OCI-LY7 (cell line): ENCODE results near the gene PEX10.

Source experiments
- EZH2phosphoT487 ChIP-seq: fragments of 200-600 bp; sonication (generic); IDR thresholded peaks from 2 replicates; pipeline ENCODE4 v1.6.1; 2018; ENCODE audit warnings: low read depth, borderline replicate concordance, mild to moderate bottlenecking, mixed run types, antibody characterized with exemption, low read length, moderate library complexity, mixed read lengths
- TF ChIP-seq, protein P1 (sequence below): fragments of 200-600 bp; sonication (generic); conservative IDR thresholded peaks from 2 replicates; pipeline ENCODE4 v1.5.1; 2014; ENCODE audit warnings: mild to moderate bottlenecking, antibody characterized with exemption, low read length, moderate library complexity, mixed read lengths

DNA sequence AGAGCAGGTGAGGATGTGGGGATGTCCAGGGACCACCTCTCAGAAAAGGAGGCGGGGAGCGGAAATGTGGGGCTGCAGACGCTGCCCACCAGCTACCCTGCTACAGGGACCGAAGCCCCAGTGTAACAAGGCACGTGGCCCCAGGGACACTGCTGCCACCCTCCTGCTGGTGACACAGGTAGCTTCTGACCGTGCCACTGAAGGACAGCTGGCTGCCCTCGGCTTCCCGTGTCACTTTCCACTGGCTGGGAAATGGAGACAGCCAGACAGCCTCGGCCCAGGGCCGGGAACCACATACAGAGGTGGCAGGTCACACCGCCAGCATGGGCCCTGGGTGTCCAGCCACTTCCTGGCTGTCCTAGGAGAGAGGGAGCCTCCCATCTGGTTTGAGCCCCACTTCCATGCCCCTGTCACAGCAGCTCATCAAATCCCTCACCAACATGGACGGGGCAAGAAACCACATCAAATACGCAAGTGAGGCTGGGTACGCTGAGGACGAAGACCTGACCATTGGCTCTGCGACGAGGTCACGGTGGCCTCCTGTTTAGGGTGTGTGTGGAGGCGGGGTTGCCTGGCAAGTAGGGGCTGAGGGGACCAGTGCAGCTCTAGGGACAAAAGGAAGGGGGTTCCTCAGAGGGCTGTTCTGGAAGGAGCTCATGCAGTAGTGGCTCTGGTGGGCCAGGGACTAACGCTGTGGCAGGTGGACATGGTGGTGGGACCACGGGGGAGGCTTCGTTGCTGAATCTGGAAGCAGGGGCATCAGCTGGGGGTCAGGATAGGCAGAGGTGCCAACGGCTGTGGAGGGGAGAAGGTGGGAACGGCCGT, 5.0 kb downstream of the PEX10 start:
- TF ChIP-seq, protein P1, sequence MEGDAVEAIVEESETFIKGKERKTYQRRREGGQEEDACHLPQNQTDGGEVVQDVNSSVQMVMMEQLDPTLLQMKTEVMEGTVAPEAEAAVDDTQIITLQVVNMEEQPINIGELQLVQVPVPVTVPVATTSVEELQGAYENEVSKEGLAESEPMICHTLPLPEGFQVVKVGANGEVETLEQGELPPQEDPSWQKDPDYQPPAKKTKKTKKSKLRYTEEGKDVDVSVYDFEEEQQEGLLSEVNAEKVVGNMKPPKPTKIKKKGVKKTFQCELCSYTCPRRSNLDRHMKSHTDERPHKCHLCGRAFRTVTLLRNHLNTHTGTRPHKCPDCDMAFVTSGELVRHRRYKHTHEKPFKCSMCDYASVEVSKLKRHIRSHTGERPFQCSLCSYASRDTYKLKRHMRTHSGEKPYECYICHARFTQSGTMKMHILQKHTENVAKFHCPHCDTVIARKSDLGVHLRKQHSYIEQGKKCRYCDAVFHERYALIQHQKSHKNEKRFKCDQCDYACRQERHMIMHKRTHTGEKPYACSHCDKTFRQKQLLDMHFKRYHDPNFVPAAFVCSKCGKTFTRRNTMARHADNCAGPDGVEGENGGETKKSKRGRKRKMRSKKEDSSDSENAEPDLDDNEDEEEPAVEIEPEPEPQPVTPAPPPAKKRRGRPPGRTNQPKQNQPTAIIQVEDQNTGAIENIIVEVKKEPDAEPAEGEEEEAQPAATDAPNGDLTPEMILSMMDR: no peak
- no peak for TF ChIP-seq EZH2phosphoT487
